GF-D8 (cell line): Measurements from ENCODE around the gene KCNJ1.

Experiments used
- DNase-seq: peaks from one replicate; lab custom pipeline; 2025; lab: John Stamatoyannopoulos, UW

The KCNJ1 gene

GRCh38 chr11:128901653-128902514, 34.8 kb upstream of the KCNJ1 start:
- DNase-seq, result no peak

- no peak for DNase-seq
Observed at GRCh38 chr11:128900468-128900867, 33.4 kb upstream of the KCNJ1 start.

GRCh38 chr11:128898580-128899344, 31.7 kb upstream of the KCNJ1 start:
- no peak for DNase-seq

GRCh38 chr11:128897826-128898225, 30.7 kb upstream of the KCNJ1 start:
- no peak for DNase-seq

GRCh38 chr11:128896356-128896755, 29.3 kb upstream of the KCNJ1 start:
- DNase-seq, result no peak

- no peak for DNase-seq
Observed at GRCh38 chr11:128895526-128895925, 28.4 kb upstream of the KCNJ1 start.

GRCh38 chr11:128894685-128895084, 27.6 kb upstream of the KCNJ1 start:
- DNase-seq, result no peak

- DNase-seq, result no peak
Observed at GRCh38 chr11:128894286-128894681, 27.2 kb upstream of the KCNJ1 start.

GRCh38 chr11:128893578-128894285, 26.6 kb upstream of the KCNJ1 start:
- no peak for DNase-seq

- DNase-seq, result no peak
Observed at GRCh38 chr11:128892866-128893565, 25.9 kb upstream of the KCNJ1 start.

GRCh38 chr11:128891913-128892398, 24.9 kb upstream of the KCNJ1 start:
- DNase-seq, result no peak

GRCh38 chr11:128890543-128891368, 23.7 kb upstream of the KCNJ1 start, which contains the start of gene KCNJ5:
Gene KCNJ5 (plus strand): TSS chr11:128891356. CDS start chr11:128911274, 19,918 bp downstream.
- no peak for DNase-seq

- DNase-seq, result no peak
Observed at GRCh38 chr11:128890216-128890542, 23.1 kb upstream of the KCNJ1 start.

- DNase-seq, result no peak
Observed at GRCh38 chr11:128889657-128890213, 22.6 kb upstream of the KCNJ1 start.

GRCh38 chr11:128888034-128888985, 21.2 kb upstream of the KCNJ1 start:
- DNase-seq, result no peak

- no peak for DNase-seq
Observed at GRCh38 chr11:128886406-128887124, 19.5 kb upstream of the KCNJ1 start.

GRCh38 chr11:128884703-128885338, 17.7 kb upstream of the KCNJ1 start:
- DNase-seq, result peak; percentile 48

GRCh38 chr11:128884054-128884453, 17.0 kb upstream of the KCNJ1 start:
- no peak for DNase-seq
